ENCODE results near the gene WNT9B.

DNA sequence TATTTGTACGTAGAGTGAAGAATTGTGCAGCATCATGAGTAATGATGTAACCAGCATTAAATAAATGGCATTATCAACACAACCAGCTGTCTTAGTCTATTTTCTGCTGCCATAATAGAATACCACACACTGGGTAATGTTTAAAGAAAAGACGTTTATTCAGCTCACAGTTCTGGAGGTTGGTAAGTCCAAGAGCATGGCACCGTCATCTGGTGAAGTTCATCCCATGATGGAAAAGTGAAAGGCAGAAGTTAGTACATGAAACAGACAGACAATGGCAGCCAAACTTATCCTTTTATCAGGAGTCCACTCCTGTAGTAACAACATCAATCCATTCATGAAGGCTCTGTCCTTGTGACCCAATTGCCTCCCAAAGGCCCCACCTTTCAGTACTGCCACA lies 65.2 kb downstream of the WNT9B start:
- TF ChIP-seq CTCF (IDR thresholded peaks at IDR 0.05) (no peak), ZFX (IDR thresholded peaks at IDR 0.05; ENCODE audit: borderline replicate concordance) (no peak)
